K562 (cell line): Measurements from ENCODE around the gene MBNL2. TPM values are rescaled to one million over a fixed set of nuclear protein-coding genes. Genes with fewer than 3 reads are reported as not detected.

ENCODE experiments used
- ATAC-seq: fragments of 200-7000 bp; cut with Tn5 transposase; 3 replicates; pipeline ENCODE4 v1.9.1; 2020; ENCODE audit warnings: moderate library complexity
- BruUV-seq: library from RNA; stranded (reverse); fragments of 400-500 nt; replicated peaks from 2 replicates; lab custom pipeline; 2021; lab: Mats Ljungman, UMichigan
- CTCF ChIA-PET: fragments of 300-600 bp; formaldehyde crosslinking; extraction: SDS; loops from one replicate; lab custom pipeline; 2021; ENCODE audit warnings: low intra/inter-chr PET ratio; lab: Yijun Ruan, JAX
- POLR2A ChIA-PET: fragments of 300-600, 350-650 bp; sonication (Branson Sonifier 250); formaldehyde crosslinking; extraction: SDS; loops from one replicate; lab custom pipeline; 2021; ENCODE audit warnings: antibody characterized with exemption, inconsistent platforms; lab: Yijun Ruan, JAX
- DNase-seq, 4 experiments: peaks; one replicate each; pipeline versions ENCODE4 v3.0.0 to v3.0.0-alpha.2; 2011 to 2018; ENCODE audit warnings: low spot score in 3 of 4, mixed read lengths in 3 of 4; ENCODE audit errors: extremely low read depth in 1 of 4
- FAIRE-seq: peaks from 2 replicates; lab custom pipeline; 2011; peaks lifted over from hg19 to GRCh38; lab: Jason Lieb, UNC
- H2AFZ ChIP-seq: 2 replicates; pipeline ENCODE4 v1.6.0; 2011; ENCODE audit warnings: low read depth, low read length, control low read depth, inconsistent platforms
- H3K27ac ChIP-seq: fragments of 200-600 bp; 3 replicates; pipeline ENCODE4 v1.8.0; 2011; ENCODE audit warnings: low read depth, mild to moderate bottlenecking, control low read depth, inconsistent platforms, low read length, moderate library complexity, mixed read lengths; ENCODE audit errors: extremely low read depth
- H3K27me3 ChIP-seq, 2 experiments: fragments of 300-600 bp in 1 of 2; 2 replicates in 1 of 2; 3 replicates in 1 of 2; pipeline versions ENCODE4 v1.6.0 to v1.8.0; 2011; ENCODE audit warnings: inconsistent platforms in 2 of 2, low read length in 2 of 2, mild to moderate bottlenecking in 1 of 2, mixed read lengths in 1 of 2, moderate library complexity in 1 of 2; ENCODE audit not compliant: control insufficient read depth in 2 of 2, insufficient read depth in 2 of 2
- H3K36me3 ChIP-seq: fragments of 300-600 bp; 3 replicates; pipeline ENCODE4 v1.8.0; 2011; ENCODE audit warnings: mild to moderate bottlenecking, low read length, inconsistent platforms; ENCODE audit not compliant: control insufficient read depth, insufficient read depth
- H3K4me1 ChIP-seq, 2 experiments: fragments of 200-600 bp in 1 of 2; replicated peaks in 1 of 2; 2 replicates in 1 of 2; 3 replicates in 1 of 2; pipeline versions ENCODE4 v1.5.1 to v1.8.0; 2011; ENCODE audit warnings: inconsistent platforms in 2 of 2, low read length in 2 of 2, mild to moderate bottlenecking in 1 of 2, mixed read lengths in 1 of 2, moderate library complexity in 1 of 2; ENCODE audit not compliant: control insufficient read depth in 2 of 2, insufficient read depth in 2 of 2
- H3K4me2 ChIP-seq: 2 replicates; pipeline ENCODE4 v1.6.1; 2011; ENCODE audit warnings: low read length, control low read depth, inconsistent platforms, mixed read lengths; ENCODE audit not compliant: insufficient read depth
- H3K4me3 ChIP-seq: fragments of 200-600 bp; sonication (generic), shearing (Covaris generic); 2 replicates; pipeline ENCODE4 v1.5.1; 2016; ENCODE audit warnings: control low read depth, inconsistent platforms
- H3K79me2 ChIP-seq: fragments of 200-600 bp; 3 replicates; pipeline ENCODE4 v1.8.0; 2011; ENCODE audit warnings: low read length, inconsistent platforms; ENCODE audit not compliant: control insufficient read depth, insufficient read depth
- H3K9ac ChIP-seq, 2 experiments: 2 replicates each; pipeline versions ENCODE4 v1.6.0 to v1.6.1; 2011; ENCODE audit warnings: low read depth in 2 of 2, low read length in 2 of 2, control low read depth in 1 of 2, inconsistent platforms in 1 of 2, mild to moderate bottlenecking in 1 of 2, mixed read lengths in 1 of 2; ENCODE audit not compliant: insufficient read depth in 1 of 2
- H3K9me1 ChIP-seq: one replicate; pipeline ENCODE4 v1.6.0; 2011; ENCODE audit warnings: inconsistent platforms, mild to moderate bottlenecking, low read length, moderate library complexity; ENCODE audit not compliant: control insufficient read depth, insufficient read depth
- H3K9me3 ChIP-seq: replicated peaks from 2 replicates; pipeline ENCODE4 v1.5.1; 2011; ENCODE audit warnings: low read depth, low read length, inconsistent platforms; ENCODE audit not compliant: control insufficient read depth, insufficient read depth
- H4K20me1 ChIP-seq: replicated peaks from 2 replicates; pipeline ENCODE4 v1.6.1; 2011; ENCODE audit warnings: low read length, inconsistent platforms, mixed read lengths; ENCODE audit not compliant: control insufficient read depth, insufficient read depth
- CHD4 ChIP-seq: fragments of 200-600 bp; sonication (generic); IDR thresholded peaks from 3 replicates; pipeline ENCODE4 v1.6.1; 2012; ENCODE audit warnings: low read depth, mild to moderate bottlenecking, mixed read lengths, low read length, inconsistent platforms; ENCODE audit not compliant: insufficient read depth, insufficient replicate concordance, poor library complexity, severe bottlenecking
- DMBX1 ChIP-seq: fragments of 250-450 bp; sonication (Bioruptor Pico); IDR thresholded peaks from 2 replicates; pipeline ENCODE4 v1.8.0; 2022; ENCODE audit warnings: inconsistent platforms, mild to moderate bottlenecking, moderate library complexity, borderline replicate concordance
- OTX1 ChIP-seq: fragments of 450-650 bp; formaldehyde crosslinking; IDR thresholded peaks from 2 replicates; pipeline ENCODE4 v1.4.0; 2022; ENCODE audit warnings: mild to moderate bottlenecking
- RFX1 ChIP-seq: fragments of 450-650 bp; IDR thresholded peaks from 2 replicates; pipeline ENCODE4 v1.6.1; 2016; ENCODE audit warnings: mild to moderate bottlenecking, moderate library complexity
- SOX6 ChIP-seq: fragments of 450-650 bp; IDR thresholded peaks from 2 replicates; pipeline ENCODE4 v1.6.1; 2014; ENCODE audit warnings: mild to moderate bottlenecking
- ZNF143 ChIP-seq: sonication (generic); formaldehyde crosslinking; IDR thresholded peaks from 2 replicates; pipeline ENCODE4 v1.9.0; 2022; ENCODE audit warnings: mild to moderate bottlenecking, missing genetic modification reagents
- ZNF324 ChIP-seq: fragments of 250-450 bp; sonication (Bioruptor Pico); IDR thresholded peaks from 2 replicates; pipeline ENCODE4 v1.4.0; 2020; ENCODE audit warnings: mild to moderate bottlenecking
- ZNF41 ChIP-seq: fragments of 250-450 bp; sonication (Bioruptor Pico); conservative IDR thresholded peaks from 2 replicates; pipeline ENCODE4 v1.4.0; 2020; ENCODE audit warnings: mild to moderate bottlenecking
- ZNF431 ChIP-seq: sonication (generic); formaldehyde crosslinking; IDR thresholded peaks from 2 replicates; pipeline ENCODE4 v1.8.0; 2022; ENCODE audit warnings: mild to moderate bottlenecking, missing genetic modification reagents
- WGBS: fragments of 100-300 bp; shearing (Covaris generic); methylation state at CpG from one replicate; pipeline ENCODE4 v1.1.6; 2016; ENCODE audit warnings: low coverage, mixed read lengths; ENCODE audit not compliant: insufficient coverage; ENCODE audit errors: missing lambda C conversion rate; 5-methylcytosine and 5-hydroxymethylcytosine counted together
- in situ Hi-C: fragments of 300-500 bp; cut with MboI; formaldehyde crosslinking; loops from 4 replicates; pipeline ENCODE4 v1.15.0; 2018; ENCODE audit warnings: inconsistent platforms, mixed read lengths
- intact Hi-C: fragments of 100-400 bp; cut with micrococcal nuclease; formaldehyde crosslinking; loops from 2 replicates; pipeline ENCODE4 v1.14.2; 2022
- polyA plus RNA-seq, 8 experiments: library from polyadenylated mRNA; depleted of rRNA in 4 of 8; stranded (reverse) in 5 of 8; unstranded in 3 of 8; fragments of >200 nt; fragmentation: Nextera tagmentation in 2 of 8; fragmentation: Illumina TruSeq in 1 of 8; extraction: Ambion mirVana in 2 of 8; extraction: Trizol in 1 of 8; gene quantifications; 2 replicates each; pipeline versions ENCODE4 v1.2.1 to v1.2.3, GENCODE V29; 2011 to 2014; ENCODE audit warnings: inconsistent platforms in 1 of 8, missing spikeins in 1 of 8
- total RNA-seq, 7 experiments: library from RNA; depleted of rRNA in 6 of 7; stranded (reverse); fragments of >200 nt in 6 of 7; fragmentation: Illumina TruSeq in 2 of 7; extraction: Trizol in 2 of 7; gene quantifications; 2 replicates each; pipeline versions ENCODE4 v1.2.1 to v1.2.3, GENCODE V29; 2011 to 2021; ENCODE audit warnings: low replicate concordance in 1 of 7
- TF ChIP-seq, protein P1 (sequence below): fragments of 450-650 bp; IDR thresholded peaks from 2 replicates; pipeline ENCODE4 v1.6.1; 2017; ENCODE audit warnings: mild to moderate bottlenecking, moderate library complexity

MBNL2 gene
- total and polyA plus RNA-seq, 9 of the 15 experiments (the other 6 are each of a cell fraction or from before 2014, with no cell fraction given) = 7.0 to 24.8 (median 13.8) TPM

GRCh38 chr13:97306645-97307044 is 84.5 kb downstream of the MBNL2 start:
- Histone ChIP-seq H3K9ac (no peak overlapping the region), H3K36me3 (no peaks in the 10 kb centered on the region), H3K4me2 (no peak overlapping the region), H3K9me3 (no peaks in the 10 kb centered on the region), H3K27ac (no peak overlapping the region), H3K27me3 (no peaks in the 10 kb centered on the region), H2AFZ (no peak overlapping the region), H3K4me1 (no peaks in the 10 kb centered on the region; a peak in 2 of 5 replicates), H3K9me1 (no peaks in the 10 kb centered on the region), H3K79me2 (peaks cover 17% of the 10 kb centered on the region), H3K4me3 (no peak overlapping the region), H4K20me1 (0 out of 2 replicates have a peak, but pooled peaks cover 4% of the 10 kb centered on the region)
- ATAC-seq (no peak), FAIRE-seq (no peak), DNase-seq (no peak)
- intact Hi-C loops = no loop called here
- in situ Hi-C loops = no loop called here
- no TSS peak for BruUV-seq
- ChIA-PET POLR2A (no interaction called here), CTCF (no interaction called here)
- TF ChIP-seq ZNF41 (no peak), CHD4 (no peak), RFX1 (peak; percentile 62), ZNF324 (CRISPR knock-in tag) (no peak)

DNA sequence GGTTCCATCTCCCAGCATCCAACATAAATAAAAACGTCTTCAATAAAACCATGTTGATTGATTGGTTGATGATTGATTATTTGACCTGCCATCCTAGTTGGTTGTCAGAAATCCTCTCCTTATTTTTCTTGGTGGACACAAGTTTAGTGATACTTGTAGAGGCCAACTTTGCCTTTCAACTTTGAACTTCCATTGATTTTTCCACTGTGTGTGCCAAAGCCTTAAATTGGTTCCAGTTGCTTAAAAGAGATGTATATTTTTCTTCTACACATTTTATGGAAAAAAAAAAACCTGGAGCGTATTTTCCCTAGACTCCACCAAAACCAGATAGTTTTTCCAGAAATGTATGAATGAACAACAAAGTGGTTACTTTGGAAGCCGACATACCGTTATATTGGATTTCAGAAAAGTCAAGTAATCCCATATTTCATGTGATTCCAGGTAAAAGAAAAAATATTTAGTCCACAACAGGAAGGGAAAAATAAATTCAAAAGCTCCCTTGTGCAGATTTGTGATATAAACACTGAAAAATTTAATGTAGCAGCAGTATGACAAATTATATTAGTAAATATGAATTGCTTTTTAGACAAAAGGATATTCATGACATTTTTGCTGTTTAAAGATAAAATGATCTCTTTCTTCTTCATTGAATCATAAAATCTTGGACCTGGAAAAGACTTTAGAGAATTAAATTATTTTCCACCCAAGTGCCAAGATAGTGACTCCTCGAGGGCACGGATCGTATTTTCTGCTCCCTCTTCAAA is 85.2 kb downstream of the MBNL2 start:
- no peak for FAIRE-seq
- Histone ChIP-seq H3K4me3 (no peak overlapping the region), H3K4me2 (no peak overlapping the region), H3K27ac (no peak overlapping the region), H3K27me3 (no peaks in the 10 kb centered on the region), H3K4me1 (no peaks in the 10 kb centered on the region; a peak in 2 of 5 replicates), H2AFZ (no peak overlapping the region), H3K9ac (no peak overlapping the region), H4K20me1 (0 out of 2 replicates have a peak, but pooled peaks cover 4% of the 10 kb centered on the region), H3K9me1 (no peaks in the 10 kb centered on the region), H3K36me3 (no peaks in the 10 kb centered on the region), H3K79me2 (peaks cover 17% of the 10 kb centered on the region), H3K9me3 (no peaks in the 10 kb centered on the region)
- BruUV-seq = no TSS peak
- 81% methylated on average over 6 of the region's 7 CpGs for WGBS
- in situ Hi-C loops = no loop called here
- CTCF ChIA-PET = no interaction called here
- POLR2A ChIA-PET = interaction anchor here (0.6 kb wide), 1 partner anchor 81 kb away, joined by 3 read pairs; no protein-coding TSS in a partner anchor
- intact Hi-C loops = no loop called here
- no peak for DNase-seq
- no peak for ATAC-seq
- no peak for TF ChIP-seq OTX1 (CRISPR knock-in tag)
- TF ChIP-seq, protein P1, sequence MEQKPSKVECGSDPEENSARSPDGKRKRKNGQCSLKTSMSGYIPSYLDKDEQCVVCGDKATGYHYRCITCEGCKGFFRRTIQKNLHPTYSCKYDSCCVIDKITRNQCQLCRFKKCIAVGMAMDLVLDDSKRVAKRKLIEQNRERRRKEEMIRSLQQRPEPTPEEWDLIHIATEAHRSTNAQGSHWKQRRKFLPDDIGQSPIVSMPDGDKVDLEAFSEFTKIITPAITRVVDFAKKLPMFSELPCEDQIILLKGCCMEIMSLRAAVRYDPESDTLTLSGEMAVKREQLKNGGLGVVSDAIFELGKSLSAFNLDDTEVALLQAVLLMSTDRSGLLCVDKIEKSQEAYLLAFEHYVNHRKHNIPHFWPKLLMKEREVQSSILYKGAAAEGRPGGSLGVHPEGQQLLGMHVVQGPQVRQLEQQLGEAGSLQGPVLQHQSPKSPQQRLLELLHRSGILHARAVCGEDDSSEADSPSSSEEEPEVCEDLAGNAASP = no peak
- TF ChIP-seq ZNF431 = no peak
- TF ChIP-seq SOX6 = no peak
- no peak for TF ChIP-seq ZNF143 (CRISPR knock-in tag)
- no peak for TF ChIP-seq DMBX1 (CRISPR knock-in tag)
